SU-DHL-6 (cell line): ENCODE data around the gene PDGFB.

Source experiments
- H2AFZ ChIP-seq: fragments of 200-600 bp; sonication (generic); 2 replicates; pipeline ENCODE4 v1.6.1; 2014; ENCODE audit warnings: low read depth, mild to moderate bottlenecking, moderate library complexity, mixed read lengths, antibody characterized with exemption, low read length; ENCODE audit not compliant: severe bottlenecking
- H3F3A ChIP-seq: fragments of 200-600 bp; shearing (Covaris generic); 2 replicates; pipeline ENCODE4 v1.6.0; 2016; ENCODE audit warnings: antibody characterized with exemption, mild to moderate bottlenecking; ENCODE audit not compliant: insufficient read depth
- H3K27ac ChIP-seq: fragments of 200-600 bp; sonication (generic); 2 replicates; pipeline ENCODE4 v1.5.1; 2016; ENCODE audit warnings: low read depth, mild to moderate bottlenecking, low read length, moderate library complexity, mixed read lengths
- H3K27me3 ChIP-seq: fragments of 200-600 bp; sonication (generic), shearing (Covaris generic); 2 replicates; pipeline ENCODE4 v1.6.0; 2014; ENCODE audit warnings: mild to moderate bottlenecking, low read length
- H3K36me3 ChIP-seq: fragments of 200-600 bp; sonication (generic); 2 replicates; pipeline ENCODE4 v1.6.1; 2014; ENCODE audit warnings: mild to moderate bottlenecking, low read length, mixed read lengths
- H3K4me2 ChIP-seq: fragments of 300-600, 200-600 bp; shearing (Covaris generic), sonication (generic); 2 replicates; pipeline ENCODE4 v1.6.0; 2014; ENCODE audit warnings: low read length, low read depth, mild to moderate bottlenecking; ENCODE audit not compliant: poor library complexity, severe bottlenecking
- H3K4me3 ChIP-seq: fragments of 200-600 bp; sonication (generic); 2 replicates; pipeline ENCODE4 v1.5.1; 2014; ENCODE audit warnings: antibody characterized with exemption, low read length, mild to moderate bottlenecking, mixed read lengths; ENCODE audit not compliant: insufficient read depth, poor library complexity, severe bottlenecking
- H3K79me2 ChIP-seq: fragments of 200-600 bp; sonication (generic); 2 replicates; pipeline ENCODE4 v1.6.1; 2014; ENCODE audit warnings: mild to moderate bottlenecking, low read length, moderate library complexity; ENCODE audit not compliant: insufficient read depth
- H3K9ac ChIP-seq: fragments of 200-600 bp; sonication (generic); 2 replicates; pipeline ENCODE4 v1.7.0; 2014; ENCODE audit warnings: mild to moderate bottlenecking, low read length
- H3K9me2 ChIP-seq: fragments of 200-600 bp; sonication (generic); replicated peaks from 2 replicates; pipeline ENCODE4 v1.6.1; 2014; ENCODE audit warnings: low read length; ENCODE audit not compliant: insufficient read depth
- H3K9me3 ChIP-seq: fragments of 200-600 bp; sonication (generic); 2 replicates; pipeline ENCODE4 v1.6.1; 2014; ENCODE audit warnings: low read length, mixed read lengths; ENCODE audit not compliant: insufficient read depth
- H4K20me1 ChIP-seq: fragments of 200-600 bp; sonication (generic); 2 replicates; pipeline ENCODE4 v1.6.1; 2014; ENCODE audit warnings: low read depth, mild to moderate bottlenecking, antibody characterized with exemption, low read length, moderate library complexity, mixed read lengths
- CTCF ChIP-seq: fragments of 200-600 bp; sonication (generic); IDR thresholded peaks from one replicate; pipeline ENCODE4 v1.5.1; 2017; ENCODE audit warnings: antibody characterized with exemption, mild to moderate bottlenecking, low read length, moderate library complexity; ENCODE audit not compliant: insufficient read depth, poor library complexity, severe bottlenecking
- EZH2phosphoT487 ChIP-seq: fragments of 200-600 bp; sonication (generic), shearing (Covaris generic); conservative IDR thresholded peaks from 2 replicates; pipeline ENCODE4 v1.6.1; 2018; ENCODE audit warnings: mild to moderate bottlenecking, antibody characterized with exemption, low read length, moderate library complexity, mixed read lengths

PDGFB gene

DNA sequence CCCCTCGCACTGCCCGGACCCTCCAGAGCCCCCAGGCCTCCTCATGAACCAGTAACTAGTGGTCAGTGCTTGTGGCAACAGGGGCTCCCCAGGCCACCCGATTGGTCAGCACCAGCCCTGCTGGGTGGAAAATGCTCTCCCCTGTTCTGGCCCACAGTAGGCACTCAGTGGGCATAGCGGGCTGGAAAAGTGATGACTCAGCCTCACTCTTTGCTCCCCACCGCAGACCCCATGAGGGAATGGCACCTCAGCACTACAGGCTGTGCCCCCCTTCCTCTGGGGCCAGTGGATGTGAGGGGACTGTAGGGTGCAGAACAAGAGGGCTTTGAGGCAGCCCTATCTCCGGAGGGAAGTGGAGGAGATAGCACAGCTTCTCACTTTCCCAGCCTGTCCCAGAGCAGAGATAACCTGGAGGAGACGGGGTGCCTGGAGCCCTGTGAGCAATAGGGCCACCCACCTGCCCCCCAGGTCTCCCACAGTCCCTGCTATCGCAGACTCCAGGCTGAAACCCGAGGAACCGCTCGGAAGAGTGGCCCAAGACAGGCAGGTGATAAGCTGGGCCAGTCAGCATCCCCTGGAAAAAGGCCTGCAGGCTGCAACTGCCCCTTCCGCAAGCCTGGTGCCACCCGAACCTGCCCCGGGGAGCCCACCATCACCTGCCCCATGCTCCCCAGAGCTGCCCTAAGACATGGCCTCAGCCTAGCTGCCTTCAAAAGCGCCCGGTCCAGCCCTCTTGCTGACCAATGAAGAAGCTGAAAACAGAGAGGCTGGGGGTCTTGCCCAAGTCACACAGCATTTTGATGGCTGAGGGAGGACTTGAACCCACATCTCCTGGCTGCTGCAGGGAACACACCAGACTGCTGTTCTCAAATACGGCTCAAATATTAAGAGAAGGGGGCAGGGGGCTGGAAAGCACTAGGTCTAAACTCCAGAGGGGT lies 29.4 kb upstream of the PDGFB start:
- Histone ChIP-seq H3F3A (no peaks in the 10 kb centered on the region), H3K4me2 (no peak overlapping the region), H3K9ac (no peak overlapping the region), H3K36me3 (no peaks in the 10 kb centered on the region), H3K9me3 (no peaks in the 10 kb centered on the region), H2AFZ (no peak overlapping the region), H4K20me1 (no peaks in the 10 kb centered on the region), H3K79me2 (no peaks in the 10 kb centered on the region), H3K4me3 (no peak overlapping the region), H3K27me3 (no peaks in the 10 kb centered on the region), H3K27ac (no peak overlapping the region), H3K9me2 (no peaks in the 10 kb centered on the region)
- TF ChIP-seq EZH2phosphoT487, result no peak
- TF ChIP-seq CTCF, result no peak

GRCh38 chr22:39270792-39271191 lies 26.0 kb upstream of the PDGFB start:
- H3K9me2 ChIP-seq, result no peaks in the 10 kb centered on the region

GRCh38 chr22:39270280-39270679 lies 25.5 kb upstream of the PDGFB start:
- Histone ChIP-seq H3F3A (no peaks in the 10 kb centered on the region), H3K9me3 (no peaks in the 10 kb centered on the region), H2AFZ (no peak overlapping the region), H3K4me3 (no peak overlapping the region), H3K27me3 (no peaks in the 10 kb centered on the region), H3K27ac (no peak overlapping the region), H3K9me2 (no peaks in the 10 kb centered on the region), H4K20me1 (no peaks in the 10 kb centered on the region), H3K36me3 (no peaks in the 10 kb centered on the region), H3K79me2 (no peaks in the 10 kb centered on the region), H3K9ac (no peak overlapping the region), H3K4me2 (no peak overlapping the region)
- TF ChIP-seq EZH2phosphoT487, result no peak
- no peak for TF ChIP-seq CTCF

More at GRCh38 chr22:39270792-39271191, 26.0 kb upstream of the PDGFB start:
- no peaks in the 10 kb centered on the region for H4K20me1 ChIP-seq
- no peak for TF ChIP-seq EZH2phosphoT487
- no peak for TF ChIP-seq CTCF
- no peaks in the 10 kb centered on the region for H3K36me3 ChIP-seq
- H3K4me3 ChIP-seq, result no peak overlapping the region
- H3K79me2 ChIP-seq, result no peaks in the 10 kb centered on the region
- H3K4me2 ChIP-seq, result no peak overlapping the region
- H3K9me3 ChIP-seq, result no peaks in the 10 kb centered on the region
- H3F3A ChIP-seq, result no peaks in the 10 kb centered on the region
- no peak overlapping the region for H3K9ac ChIP-seq
- no peak overlapping the region for H2AFZ ChIP-seq
- H3K27me3 ChIP-seq, result no peaks in the 10 kb centered on the region
- H3K27ac ChIP-seq, result no peak overlapping the region
